MM.1S (cell line): ENCODE measurements around the gene DLX2.

ENCODE experiments used
- DNase-seq: peaks from one replicate; pipeline ENCODE4 v3.0.0-alpha.2; 2015
- H2AFZ ChIP-seq: fragments of 300-600 bp; sonication (generic); 2 replicates; pipeline ENCODE4 v1.6.0; 2016; ENCODE audit warnings: antibody characterized with exemption, low read length
- H3F3A ChIP-seq: fragments of 300-600 bp; sonication (generic); 2 replicates; pipeline ENCODE4 v1.6.1; 2016; ENCODE audit warnings: mild to moderate bottlenecking, antibody characterized with exemption, low read length, moderate library complexity, mixed read lengths; ENCODE audit not compliant: insufficient read depth
- H3K27ac ChIP-seq: fragments of 300-600 bp; sonication (generic); 2 replicates; pipeline ENCODE4 v1.5.1; 2016; ENCODE audit warnings: mild to moderate bottlenecking, low read length
- H3K27me3 ChIP-seq: fragments of 300-600 bp; sonication (generic); replicated peaks from 2 replicates; pipeline ENCODE4 v1.6.0; 2016; ENCODE audit warnings: low read length; ENCODE audit not compliant: insufficient read depth
- H3K36me3 ChIP-seq: fragments of 300-600 bp; sonication (generic); replicated peaks from 2 replicates; pipeline ENCODE4 v1.6.1; 2016; ENCODE audit warnings: mild to moderate bottlenecking, low read length, mixed read lengths; ENCODE audit not compliant: insufficient read depth
- H3K4me1 ChIP-seq: fragments of 300-600 bp; sonication (generic); 2 replicates; pipeline ENCODE4 v1.6.1; 2016; ENCODE audit warnings: low read length, mixed read lengths
- H3K4me2 ChIP-seq: fragments of 300-600 bp; sonication (generic); 2 replicates; pipeline ENCODE4 v1.6.0; 2016; ENCODE audit warnings: low read depth, low read length
- H3K4me3 ChIP-seq: fragments of 300-600 bp; sonication (generic); 2 replicates; pipeline ENCODE4 v1.5.1; 2016; ENCODE audit warnings: low read length, mixed read lengths
- H3K79me2 ChIP-seq: fragments of 300-600 bp; sonication (generic); 2 replicates; pipeline ENCODE4 v1.6.1; 2016; ENCODE audit warnings: mixed run types, low read length, mixed read lengths
- H3K9ac ChIP-seq: fragments of 300-600 bp; sonication (generic); 2 replicates; pipeline ENCODE4 v1.6.1; 2016; ENCODE audit warnings: low read length, mixed read lengths
- H3K9me2 ChIP-seq: fragments of 300-600 bp; sonication (generic); replicated peaks from 2 replicates; pipeline ENCODE4 v1.6.1; 2016; ENCODE audit warnings: mild to moderate bottlenecking, low read length, mixed read lengths; ENCODE audit not compliant: insufficient read depth
- H3K9me3 ChIP-seq: fragments of 300-600 bp; sonication (generic); replicated peaks from 2 replicates; pipeline ENCODE4 v1.6.1; 2016; ENCODE audit warnings: mild to moderate bottlenecking, low read length, mixed read lengths; ENCODE audit not compliant: insufficient read depth
- H4K20me1 ChIP-seq: fragments of 300-600 bp; sonication (generic); 2 replicates; pipeline ENCODE4 v1.6.1; 2016; ENCODE audit warnings: mild to moderate bottlenecking, low read length, moderate library complexity, mixed read lengths; ENCODE audit not compliant: insufficient read depth
- EZH2phosphoT487 ChIP-seq: fragments of 300-600 bp; sonication (generic); IDR thresholded peaks from 2 replicates; pipeline ENCODE4 v1.6.1; 2018; ENCODE audit warnings: antibody characterized with exemption, low read length

Gene DLX2

DNA sequence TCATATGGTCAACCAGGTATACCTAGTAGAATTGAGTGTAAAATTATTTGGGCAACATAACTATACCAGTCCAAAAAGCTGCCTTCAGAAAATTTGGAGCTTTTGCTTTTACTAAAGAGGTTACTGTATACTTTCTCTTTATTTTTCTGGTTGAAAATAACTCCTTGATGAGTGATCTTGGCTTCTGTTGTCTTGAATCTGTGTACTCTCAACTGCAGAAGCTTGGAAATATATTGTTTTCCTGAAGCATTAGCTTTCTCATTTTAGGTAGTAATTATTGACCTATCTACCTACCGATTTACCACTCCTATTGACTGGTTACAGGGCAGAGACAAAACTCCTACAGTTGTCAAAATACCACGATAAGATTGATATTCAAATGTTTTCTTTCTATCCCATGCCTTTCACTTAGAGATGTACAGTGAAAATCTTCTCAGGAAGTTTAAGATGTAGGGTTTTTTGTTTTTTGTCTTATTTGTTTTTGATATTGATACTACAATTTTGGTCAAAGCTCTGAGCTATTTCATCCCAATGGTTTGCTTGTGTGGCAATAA lies 53.1 kb downstream of the DLX2 start:
- Histone ChIP-seq H3K9ac (no peak overlapping the region), H3K27ac (no peak overlapping the region), H3K4me2 (no peak overlapping the region), H3K4me1 (no peaks in the 10 kb centered on the region), H3F3A (no peaks in the 10 kb centered on the region), H3K4me3 (no peak overlapping the region), H4K20me1 (no peaks in the 10 kb centered on the region), H3K36me3 (no peaks in the 10 kb centered on the region), H3K9me2 (no peaks in the 10 kb centered on the region), H3K27me3 (no peaks in the 10 kb centered on the region), H3K9me3 (no peaks in the 10 kb centered on the region), H2AFZ (no peak overlapping the region), H3K79me2 (no peaks in the 10 kb centered on the region)
- TF ChIP-seq EZH2phosphoT487, result no peak
- DNase-seq, result no peak
